ENCODE measurements around the gene TMEM221.

DNA sequence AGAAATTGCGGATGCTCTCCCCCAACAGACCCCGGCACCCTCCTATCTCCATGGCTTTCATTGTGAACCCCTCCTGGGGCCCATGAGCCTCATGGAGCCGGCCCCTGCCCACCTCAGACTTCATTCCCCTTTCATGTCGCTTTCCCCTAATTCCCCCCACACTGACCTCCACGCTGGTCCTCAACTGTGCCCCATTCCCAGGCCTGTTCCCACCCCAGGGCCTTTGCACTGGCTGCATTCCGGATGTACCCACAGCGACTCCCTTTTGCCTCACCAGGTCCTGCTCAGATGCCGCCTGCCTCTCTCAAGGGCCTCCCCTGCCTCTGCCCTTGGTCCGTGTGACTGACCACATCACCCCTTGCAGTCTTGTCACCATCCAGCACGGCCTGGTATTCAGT lies 35.1 kb upstream of the TMEM221 start:
- TF ChIP-seq, protein P1, sequence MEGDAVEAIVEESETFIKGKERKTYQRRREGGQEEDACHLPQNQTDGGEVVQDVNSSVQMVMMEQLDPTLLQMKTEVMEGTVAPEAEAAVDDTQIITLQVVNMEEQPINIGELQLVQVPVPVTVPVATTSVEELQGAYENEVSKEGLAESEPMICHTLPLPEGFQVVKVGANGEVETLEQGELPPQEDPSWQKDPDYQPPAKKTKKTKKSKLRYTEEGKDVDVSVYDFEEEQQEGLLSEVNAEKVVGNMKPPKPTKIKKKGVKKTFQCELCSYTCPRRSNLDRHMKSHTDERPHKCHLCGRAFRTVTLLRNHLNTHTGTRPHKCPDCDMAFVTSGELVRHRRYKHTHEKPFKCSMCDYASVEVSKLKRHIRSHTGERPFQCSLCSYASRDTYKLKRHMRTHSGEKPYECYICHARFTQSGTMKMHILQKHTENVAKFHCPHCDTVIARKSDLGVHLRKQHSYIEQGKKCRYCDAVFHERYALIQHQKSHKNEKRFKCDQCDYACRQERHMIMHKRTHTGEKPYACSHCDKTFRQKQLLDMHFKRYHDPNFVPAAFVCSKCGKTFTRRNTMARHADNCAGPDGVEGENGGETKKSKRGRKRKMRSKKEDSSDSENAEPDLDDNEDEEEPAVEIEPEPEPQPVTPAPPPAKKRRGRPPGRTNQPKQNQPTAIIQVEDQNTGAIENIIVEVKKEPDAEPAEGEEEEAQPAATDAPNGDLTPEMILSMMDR (IDR thresholded peaks at IDR 0.05) = no peak
- no peak for TF ChIP-seq POLR2A (IDR thresholded peaks at IDR 0.05)

Data from right lobe of liver (tissue), 4 donors.